Liver (tissue), 3 donors: Measurements from ENCODE around the gene FBN2.

ENCODE experiments used
- FOXA2 ChIP-seq: IDR thresholded peaks from 2 replicates; pipeline ENCODE4 v1.6.1; 2016; ENCODE audit warnings: antibody characterized with exemption
- JUND ChIP-seq, 2 donors: IDR thresholded peaks; 2 replicates each; pipeline ENCODE4 v1.6.1; 2016; ENCODE audit warnings: antibody characterized with exemption in 2 of 2
- NR2F2 ChIP-seq: IDR thresholded peaks from 2 replicates; pipeline ENCODE4 v1.6.1; 2016; ENCODE audit warnings: antibody characterized with exemption
- RAD21 ChIP-seq, 2 donors: IDR thresholded peaks; 2 replicates each; pipeline ENCODE4 v1.6.1; 2016; ENCODE audit warnings: antibody characterized with exemption in 2 of 2, mild to moderate bottlenecking in 2 of 2
- SP1 ChIP-seq: IDR thresholded peaks from 2 replicates; pipeline ENCODE4 v1.6.1; 2018; ENCODE audit warnings: antibody characterized with exemption, mild to moderate bottlenecking
- TAF1 ChIP-seq: conservative IDR thresholded peaks from 2 replicates; pipeline ENCODE4 v1.6.1; 2016; ENCODE audit warnings: antibody characterized with exemption, mild to moderate bottlenecking
- YY1 ChIP-seq: IDR thresholded peaks from 2 replicates; pipeline ENCODE4 v1.6.1; 2016; ENCODE audit warnings: antibody characterized with exemption, mild to moderate bottlenecking
- TF ChIP-seq, protein P1 (sequence below): fragments of 150-350 bp; IDR thresholded peaks from 2 replicates; pipeline ENCODE4 v1.5.1; 2017; ENCODE audit warnings: improper control_type of control experiment, low read depth, low read length; ENCODE audit not compliant: missing input control
- TF ChIP-seq, protein P2 (sequence below): IDR thresholded peaks from 2 replicates; pipeline ENCODE4 v1.6.1; 2016; ENCODE audit warnings: antibody characterized with exemption, mild to moderate bottlenecking
- TF ChIP-seq, protein P3 (sequence below): IDR thresholded peaks from 2 replicates; pipeline ENCODE4 v1.6.1; 2016; ENCODE audit warnings: antibody characterized with exemption
- TF ChIP-seq, protein P4 (sequence below): IDR thresholded peaks from 2 replicates; pipeline ENCODE4 v1.6.1; 2016; ENCODE audit warnings: antibody characterized with exemption
- TF ChIP-seq, protein P5 (sequence below): IDR thresholded peaks from 2 replicates; pipeline ENCODE4 v1.6.1; 2016; ENCODE audit warnings: antibody characterized with exemption
- donor health status: healthy.
- donor health status: healthy.

DNA sequence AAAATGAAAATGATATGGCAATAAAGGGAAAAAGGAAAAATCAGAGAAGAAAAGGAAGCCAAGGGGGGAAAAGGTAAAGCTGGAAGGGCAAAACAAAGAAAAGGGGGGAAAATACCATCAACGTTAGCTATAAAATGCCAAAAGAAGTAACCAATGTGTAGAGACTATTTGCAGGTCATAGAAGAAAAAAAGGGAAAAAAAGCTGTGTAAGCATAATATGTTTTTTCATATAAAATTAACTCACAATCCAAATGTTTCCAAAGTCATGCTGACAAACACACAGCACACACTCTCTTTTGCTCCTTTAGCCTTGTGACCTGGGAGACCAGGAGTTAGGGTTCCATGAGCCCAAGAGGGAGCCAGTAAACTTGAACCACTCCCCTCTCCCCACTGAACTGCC, 18.2 kb downstream of the FBN2 start:
- no peak for TF ChIP-seq SP1
- TF ChIP-seq, protein P1, sequence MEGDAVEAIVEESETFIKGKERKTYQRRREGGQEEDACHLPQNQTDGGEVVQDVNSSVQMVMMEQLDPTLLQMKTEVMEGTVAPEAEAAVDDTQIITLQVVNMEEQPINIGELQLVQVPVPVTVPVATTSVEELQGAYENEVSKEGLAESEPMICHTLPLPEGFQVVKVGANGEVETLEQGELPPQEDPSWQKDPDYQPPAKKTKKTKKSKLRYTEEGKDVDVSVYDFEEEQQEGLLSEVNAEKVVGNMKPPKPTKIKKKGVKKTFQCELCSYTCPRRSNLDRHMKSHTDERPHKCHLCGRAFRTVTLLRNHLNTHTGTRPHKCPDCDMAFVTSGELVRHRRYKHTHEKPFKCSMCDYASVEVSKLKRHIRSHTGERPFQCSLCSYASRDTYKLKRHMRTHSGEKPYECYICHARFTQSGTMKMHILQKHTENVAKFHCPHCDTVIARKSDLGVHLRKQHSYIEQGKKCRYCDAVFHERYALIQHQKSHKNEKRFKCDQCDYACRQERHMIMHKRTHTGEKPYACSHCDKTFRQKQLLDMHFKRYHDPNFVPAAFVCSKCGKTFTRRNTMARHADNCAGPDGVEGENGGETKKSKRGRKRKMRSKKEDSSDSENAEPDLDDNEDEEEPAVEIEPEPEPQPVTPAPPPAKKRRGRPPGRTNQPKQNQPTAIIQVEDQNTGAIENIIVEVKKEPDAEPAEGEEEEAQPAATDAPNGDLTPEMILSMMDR, result no peak
- TF ChIP-seq, protein P2, sequence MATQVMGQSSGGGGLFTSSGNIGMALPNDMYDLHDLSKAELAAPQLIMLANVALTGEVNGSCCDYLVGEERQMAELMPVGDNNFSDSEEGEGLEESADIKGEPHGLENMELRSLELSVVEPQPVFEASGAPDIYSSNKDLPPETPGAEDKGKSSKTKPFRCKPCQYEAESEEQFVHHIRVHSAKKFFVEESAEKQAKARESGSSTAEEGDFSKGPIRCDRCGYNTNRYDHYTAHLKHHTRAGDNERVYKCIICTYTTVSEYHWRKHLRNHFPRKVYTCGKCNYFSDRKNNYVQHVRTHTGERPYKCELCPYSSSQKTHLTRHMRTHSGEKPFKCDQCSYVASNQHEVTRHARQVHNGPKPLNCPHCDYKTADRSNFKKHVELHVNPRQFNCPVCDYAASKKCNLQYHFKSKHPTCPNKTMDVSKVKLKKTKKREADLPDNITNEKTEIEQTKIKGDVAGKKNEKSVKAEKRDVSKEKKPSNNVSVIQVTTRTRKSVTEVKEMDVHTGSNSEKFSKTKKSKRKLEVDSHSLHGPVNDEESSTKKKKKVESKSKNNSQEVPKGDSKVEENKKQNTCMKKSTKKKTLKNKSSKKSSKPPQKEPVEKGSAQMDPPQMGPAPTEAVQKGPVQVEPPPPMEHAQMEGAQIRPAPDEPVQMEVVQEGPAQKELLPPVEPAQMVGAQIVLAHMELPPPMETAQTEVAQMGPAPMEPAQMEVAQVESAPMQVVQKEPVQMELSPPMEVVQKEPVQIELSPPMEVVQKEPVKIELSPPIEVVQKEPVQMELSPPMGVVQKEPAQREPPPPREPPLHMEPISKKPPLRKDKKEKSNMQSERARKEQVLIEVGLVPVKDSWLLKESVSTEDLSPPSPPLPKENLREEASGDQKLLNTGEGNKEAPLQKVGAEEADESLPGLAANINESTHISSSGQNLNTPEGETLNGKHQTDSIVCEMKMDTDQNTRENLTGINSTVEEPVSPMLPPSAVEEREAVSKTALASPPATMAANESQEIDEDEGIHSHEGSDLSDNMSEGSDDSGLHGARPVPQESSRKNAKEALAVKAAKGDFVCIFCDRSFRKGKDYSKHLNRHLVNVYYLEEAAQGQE, result no peak
- TF ChIP-seq, protein P3, sequence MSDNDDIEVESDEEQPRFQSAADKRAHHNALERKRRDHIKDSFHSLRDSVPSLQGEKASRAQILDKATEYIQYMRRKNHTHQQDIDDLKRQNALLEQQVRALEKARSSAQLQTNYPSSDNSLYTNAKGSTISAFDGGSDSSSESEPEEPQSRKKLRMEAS, result no peak
- no peak for TF ChIP-seq RAD21 (IDR thresholded peaks at IDR 0.05)
- TF ChIP-seq YY1, result no peak
- TF ChIP-seq JUND (IDR thresholded peaks at IDR 0.05), result no peak
- no peak for TF ChIP-seq FOXA2
- no peak for TF ChIP-seq TAF1
- TF ChIP-seq, protein P4, sequence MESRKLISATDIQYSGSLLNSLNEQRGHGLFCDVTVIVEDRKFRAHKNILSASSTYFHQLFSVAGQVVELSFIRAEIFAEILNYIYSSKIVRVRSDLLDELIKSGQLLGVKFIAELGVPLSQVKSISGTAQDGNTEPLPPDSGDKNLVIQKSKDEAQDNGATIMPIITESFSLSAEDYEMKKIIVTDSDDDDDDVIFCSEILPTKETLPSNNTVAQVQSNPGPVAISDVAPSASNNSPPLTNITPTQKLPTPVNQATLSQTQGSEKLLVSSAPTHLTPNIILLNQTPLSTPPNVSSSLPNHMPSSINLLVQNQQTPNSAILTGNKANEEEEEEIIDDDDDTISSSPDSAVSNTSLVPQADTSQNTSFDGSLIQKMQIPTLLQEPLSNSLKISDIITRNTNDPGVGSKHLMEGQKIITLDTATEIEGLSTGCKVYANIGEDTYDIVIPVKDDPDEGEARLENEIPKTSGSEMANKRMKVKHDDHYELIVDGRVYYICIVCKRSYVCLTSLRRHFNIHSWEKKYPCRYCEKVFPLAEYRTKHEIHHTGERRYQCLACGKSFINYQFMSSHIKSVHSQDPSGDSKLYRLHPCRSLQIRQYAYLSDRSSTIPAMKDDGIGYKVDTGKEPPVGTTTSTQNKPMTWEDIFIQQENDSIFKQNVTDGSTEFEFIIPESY, result no peak
- TF ChIP-seq NR2F2, result no peak
- TF ChIP-seq, protein P5, sequence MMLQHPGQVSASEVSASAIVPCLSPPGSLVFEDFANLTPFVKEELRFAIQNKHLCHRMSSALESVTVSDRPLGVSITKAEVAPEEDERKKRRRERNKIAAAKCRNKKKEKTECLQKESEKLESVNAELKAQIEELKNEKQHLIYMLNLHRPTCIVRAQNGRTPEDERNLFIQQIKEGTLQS, result no peak
